Hepatocyte (in vitro differentiated cells): ENCODE measurements around the gene FOXN4.

Experiments
- CTCF ChIP-seq: fragments of 200-600 bp; sonication (generic); IDR thresholded peaks from 2 replicates; pipeline ENCODE4 v1.5.1; 2016; ENCODE audit warnings: antibody characterized with exemption, mild to moderate bottlenecking; ENCODE audit not compliant: poor library complexity
- EZH2 ChIP-seq: fragments of 200-600 bp; sonication (generic); IDR thresholded peaks from 2 replicates; pipeline ENCODE4 v1.6.1; 2016; ENCODE audit warnings: antibody characterized with exemption, mild to moderate bottlenecking, borderline replicate concordance
- EZH2phosphoT487 ChIP-seq: fragments of 200-600 bp; sonication (generic); IDR thresholded peaks from one replicate; pipeline ENCODE4 v1.6.1; 2018; ENCODE audit warnings: antibody characterized with exemption, mild to moderate bottlenecking, low read depth, moderate library complexity; ENCODE audit not compliant: unreplicated experiment, severe bottlenecking

GRCh38 chr12:109240365-109240764 is 68.7 kb downstream of the FOXN4 start:
- TF ChIP-seq EZH2 (no peak), CTCF (no peak), EZH2phosphoT487 (no peak)
